Common myeloid progenitor, CD34-positive (primary cell): ENCODE results near the gene NEDD9.

Experiments used
- CTCF ChIA-PET: fragments of 350-600 bp; sonication (Branson Sonifier 250); formaldehyde crosslinking; loops from one replicate; lab custom pipeline; 2021; ENCODE audit warnings: antibody characterized with exemption; lab: Charles Lee
- POLR2A ChIA-PET: fragments of 350-600 bp; sonication (Branson Sonifier 250); formaldehyde crosslinking; loops from one replicate; lab custom pipeline; 2021; ENCODE audit warnings: antibody characterized with exemption; lab: Charles Lee
- DNase-seq, 3 donors: peaks; one replicate each; pipeline versions ENCODE4 v3.0.0 to v3.0.0-alpha.2; 2013
- H3K27ac ChIP-seq, 2 experiments: 1 replicate in 1 of 2; 2 replicates in 1 of 2; pipeline ENCODE4 v1.7.0; 2013; ENCODE audit warnings: inconsistent platforms in 2 of 2, low read length in 2 of 2, mild to moderate bottlenecking in 2 of 2, low read depth in 1 of 2, moderate library complexity in 1 of 2; ENCODE audit not compliant: severe bottlenecking in 2 of 2, insufficient read depth in 1 of 2, poor library complexity in 1 of 2
- H3K27me3 ChIP-seq, 5 experiments: replicated peaks in 2 of 5; 1 replicate in 3 of 5; 2 replicates in 2 of 5; pipeline versions ENCODE4 v1.6.1 to v1.7.0; 2013; ENCODE audit warnings: low read length in 4 of 5, mild to moderate bottlenecking in 2 of 5, moderate library complexity in 2 of 5, inconsistent platforms in 1 of 5; ENCODE audit not compliant: insufficient read depth in 5 of 5, control insufficient read depth in 4 of 5
- H3K36me3 ChIP-seq, 4 experiments: 1 replicate in 2 of 4; 2 replicates in 2 of 4; pipeline versions ENCODE4 v1.6.1 to v1.7.0; 2013; ENCODE audit warnings: low read length in 3 of 4, control low read depth in 1 of 4, mild to moderate bottlenecking in 1 of 4; ENCODE audit not compliant: control insufficient read depth in 4 of 4, insufficient read depth in 4 of 4
- H3K4me1 ChIP-seq, 4 experiments: 1 replicate in 3 of 4; 2 replicates in 1 of 4; pipeline versions ENCODE4 v1.6.1 to v1.7.1; 2013; ENCODE audit warnings: low read length in 3 of 4, mild to moderate bottlenecking in 3 of 4, control low read depth in 1 of 4, inconsistent platforms in 1 of 4, moderate library complexity in 1 of 4; ENCODE audit not compliant: control insufficient read depth in 4 of 4, insufficient read depth in 4 of 4; ENCODE audit errors: control extremely low read depth in 1 of 4
- H3K4me3 ChIP-seq, 7 experiments: 1 replicate in 4 of 7; 2 replicates in 3 of 7; pipeline versions ENCODE4 v1.5.1 to v1.7.0; 2013; ENCODE audit warnings: mild to moderate bottlenecking in 7 of 7, low read length in 6 of 7, moderate library complexity in 6 of 7, inconsistent platforms in 2 of 7, low read depth in 2 of 7, control low read depth in 1 of 7; ENCODE audit not compliant: insufficient read depth in 4 of 7, control insufficient read depth in 1 of 7; ENCODE audit errors: extremely low read depth in 1 of 7
- H3K9me3 ChIP-seq, 5 experiments: 1 replicate in 4 of 5; 2 replicates in 1 of 5; pipeline versions ENCODE4 v1.6.1 to v1.7.1; 2013; ENCODE audit warnings: low read length in 4 of 5, mild to moderate bottlenecking in 2 of 5, inconsistent platforms in 1 of 5, low read depth in 1 of 5, moderate library complexity in 1 of 5; ENCODE audit not compliant: control insufficient read depth in 4 of 5, insufficient read depth in 2 of 5; ENCODE audit errors: control extremely low read depth in 1 of 5
- WGBS: methylation state at CpG from one replicate; pipeline ENCODE4 v1.1.5; 2013; ENCODE audit not compliant: insufficient coverage; 5-methylcytosine and 5-hydroxymethylcytosine counted together

Gene NEDD9

GRCh38 chr6:11260249-11261038 lies 28.0 kb upstream of the NEDD9 start:
- no peak overlapping the region for H3K27ac ChIP-seq

GRCh38 chr6:11258260-11259237 lies 26.1 kb upstream of the NEDD9 start:
- WGBS: 0% methylated on average over 1 of the region's 2 CpGs
- Histone ChIP-seq H3K4me1 (peaks cover 7 to 21% (median 13%) of the 10 kb centered on the region in 4 experiments), H3K27ac (no peak overlapping the region), H3K27me3 (no peaks in the 10 kb centered on the region), H3K4me3 (no peak overlapping the region), H3K9me3 (no peaks in the 10 kb centered on the region), H3K36me3 (no peaks in the 10 kb centered on the region)
- POLR2A ChIA-PET: no interaction called here
- DNase-seq: peak in 2 of 3 donors; percentile 49 to 58
- CTCF ChIA-PET: interaction anchor here (0.7 to 1.0 kb wide), 2 partner anchors 10 to 36 kb away, joined by 3 read pairs; no protein-coding TSS in a partner anchor

More at GRCh38 chr6:11260249-11261038, 28.0 kb upstream of the NEDD9 start:
- Histone ChIP-seq H3K4me1 (peaks cover 7 to 21% (median 13%) of the 10 kb centered on the region in 4 experiments), H3K27me3 (no peaks in the 10 kb centered on the region), H3K9me3 (no peaks in the 10 kb centered on the region), H3K4me3 (no peak overlapping the region), H3K36me3 (no peaks in the 10 kb centered on the region)
- CTCF ChIA-PET: no interaction called here
- 100% methylated on average over 3 of the region's 4 CpGs for WGBS
- no peak for DNase-seq
- POLR2A ChIA-PET: no interaction called here

GRCh38 chr6:11255610-11256009 lies 23.1 kb upstream of the NEDD9 start:
- Histone ChIP-seq H3K27me3 (no peaks in the 10 kb centered on the region), H3K9me3 (no peaks in the 10 kb centered on the region), H3K4me3 (no peak overlapping the region), H3K36me3 (no peaks in the 10 kb centered on the region), H3K4me1 (peaks cover 7 to 21% (median 13%) of the 10 kb centered on the region in 4 experiments), H3K27ac (no peak overlapping the region)
- 100% methylated on average over 2 of the region's 5 CpGs for WGBS
- ChIA-PET CTCF (no interaction called here), POLR2A (no interaction called here)
- DNase-seq: no peak

- Histone ChIP-seq H3K36me3 (peaks cover 0 to 3% (median 1%) of the 10 kb centered on the region in 4 experiments), H3K4me1 (peaks cover 5 to 15% (median 9%) of the 10 kb centered on the region in 4 experiments), H3K27me3 (no peaks in the 10 kb centered on the region), H3K27ac (no peak overlapping the region), H3K9me3 (peaks cover 0 to 7% (median 2%) of the 10 kb centered on the region in 5 experiments), H3K4me3 (no peak overlapping the region)
- WGBS: no CpG with 5 or more reads among the region's 1 CpG
- POLR2A ChIA-PET: interaction anchor here (0.7 kb wide), 1 partner anchor 46 kb away, joined by 4 read pairs; no protein-coding TSS in a partner anchor
- no peak for DNase-seq
- CTCF ChIA-PET: no interaction called here
Observed at GRCh38 chr6:11253594-11253993, 21.1 kb upstream of the NEDD9 start.

GRCh38 chr6:11251553-11252360 lies 19.3 kb upstream of the NEDD9 start:
- ChIA-PET POLR2A (no interaction called here), CTCF (interaction anchor here (0.8 to 0.9 kb wide), 2 partner anchors 9 to 80 kb away, joined by 3 read pairs; no protein-coding TSS in a partner anchor)
- no peak overlapping the region for H3K27ac ChIP-seq
- H3K36me3 ChIP-seq: peaks cover 0 to 5% (median 2%) of the 10 kb centered on the region in 4 experiments
- no peak for DNase-seq
- H3K4me1 ChIP-seq: no peaks in the 10 kb centered on the region
- 97% methylated on average over 4 of the region's 7 CpGs for WGBS
- no peak overlapping the region for H3K4me3 ChIP-seq
- no peaks in the 10 kb centered on the region for H3K27me3 ChIP-seq
- H3K9me3 ChIP-seq: peaks cover 0 to 7% (median 2%) of the 10 kb centered on the region in 5 experiments

GRCh38 chr6:11250108-11250507 lies 17.6 kb upstream of the NEDD9 start:
- Histone ChIP-seq H3K4me1 (no peaks in the 10 kb centered on the region), H3K27me3 (no peaks in the 10 kb centered on the region), H3K36me3 (peaks cover 0 to 5% (median 2%) of the 10 kb centered on the region in 4 experiments), H3K4me3 (no peak overlapping the region), H3K9me3 (peaks cover 0 to 7% (median 2%) of the 10 kb centered on the region in 5 experiments), H3K27ac (no peak overlapping the region)
- no peak for DNase-seq
- 88% methylated on average over 1 of the region's 1 CpG for WGBS
- CTCF ChIA-PET: no interaction called here
- POLR2A ChIA-PET: no interaction called here
